Tibial nerve (tissue), 3 donors: ENCODE measurements around the gene PTPRF.

Source experiments
- POLR2A ChIP-seq, 2 donors: fragments of 450-650 bp; IDR thresholded peaks; one replicate each; pipeline ENCODE4 v1.6.1; 2017; ENCODE audit warnings: antibody characterized with exemption in 2 of 2, mild to moderate bottlenecking in 2 of 2, moderate library complexity in 2 of 2
- TF ChIP-seq, protein P1 (sequence below), 5 experiments: fragments of 200-600 bp in 3 of 5; fragments of 450-650 bp in 2 of 5; sonication (generic) in 3 of 5; IDR thresholded peaks; one replicate each; pipeline ENCODE4 v1.5.1; 2016 to 2019; ENCODE audit warnings: antibody characterized with exemption in 5 of 5, mild to moderate bottlenecking in 3 of 5, moderate library complexity in 2 of 5

DNA sequence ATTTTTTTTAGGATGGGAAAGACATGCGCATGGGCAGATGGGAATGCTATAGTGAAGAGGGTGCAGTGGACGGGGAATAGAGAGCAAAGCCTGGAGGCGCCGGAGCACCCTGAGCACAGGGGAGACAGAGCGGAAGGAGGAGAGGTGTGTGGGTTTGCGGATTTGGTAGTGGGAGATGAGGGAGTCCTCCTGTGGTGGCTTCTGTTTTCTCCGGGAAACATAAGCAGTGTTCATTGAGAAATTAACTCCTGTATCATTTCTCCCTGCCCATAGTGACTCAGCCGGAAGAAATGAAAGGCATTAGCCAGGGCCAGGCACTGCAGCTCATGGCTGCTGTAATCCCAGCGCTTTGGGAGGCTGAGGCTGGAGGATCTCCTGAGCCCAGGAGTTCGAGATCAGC is 4.7 kb upstream of the PTPRF start:
- TF ChIP-seq, protein P1, sequence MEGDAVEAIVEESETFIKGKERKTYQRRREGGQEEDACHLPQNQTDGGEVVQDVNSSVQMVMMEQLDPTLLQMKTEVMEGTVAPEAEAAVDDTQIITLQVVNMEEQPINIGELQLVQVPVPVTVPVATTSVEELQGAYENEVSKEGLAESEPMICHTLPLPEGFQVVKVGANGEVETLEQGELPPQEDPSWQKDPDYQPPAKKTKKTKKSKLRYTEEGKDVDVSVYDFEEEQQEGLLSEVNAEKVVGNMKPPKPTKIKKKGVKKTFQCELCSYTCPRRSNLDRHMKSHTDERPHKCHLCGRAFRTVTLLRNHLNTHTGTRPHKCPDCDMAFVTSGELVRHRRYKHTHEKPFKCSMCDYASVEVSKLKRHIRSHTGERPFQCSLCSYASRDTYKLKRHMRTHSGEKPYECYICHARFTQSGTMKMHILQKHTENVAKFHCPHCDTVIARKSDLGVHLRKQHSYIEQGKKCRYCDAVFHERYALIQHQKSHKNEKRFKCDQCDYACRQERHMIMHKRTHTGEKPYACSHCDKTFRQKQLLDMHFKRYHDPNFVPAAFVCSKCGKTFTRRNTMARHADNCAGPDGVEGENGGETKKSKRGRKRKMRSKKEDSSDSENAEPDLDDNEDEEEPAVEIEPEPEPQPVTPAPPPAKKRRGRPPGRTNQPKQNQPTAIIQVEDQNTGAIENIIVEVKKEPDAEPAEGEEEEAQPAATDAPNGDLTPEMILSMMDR (IDR thresholded peaks at IDR 0.05): no peak
- no peak for TF ChIP-seq POLR2A (IDR thresholded peaks at IDR 0.05)
